Suppressor macrophage (primary cell): ENCODE measurements around the gene HSPA6.
"Not testable (repeated sequence)": the region's sequence is repeated elsewhere in the genome, so short reads cannot be mapped to it uniquely, and the experiment has no call there.

Experiments used
- DNase-seq, 4 experiments: peaks; one replicate each; pipeline ENCODE4 v3.0.0-alpha.2; 2020 to 2022

The HSPA6 gene

DNA sequence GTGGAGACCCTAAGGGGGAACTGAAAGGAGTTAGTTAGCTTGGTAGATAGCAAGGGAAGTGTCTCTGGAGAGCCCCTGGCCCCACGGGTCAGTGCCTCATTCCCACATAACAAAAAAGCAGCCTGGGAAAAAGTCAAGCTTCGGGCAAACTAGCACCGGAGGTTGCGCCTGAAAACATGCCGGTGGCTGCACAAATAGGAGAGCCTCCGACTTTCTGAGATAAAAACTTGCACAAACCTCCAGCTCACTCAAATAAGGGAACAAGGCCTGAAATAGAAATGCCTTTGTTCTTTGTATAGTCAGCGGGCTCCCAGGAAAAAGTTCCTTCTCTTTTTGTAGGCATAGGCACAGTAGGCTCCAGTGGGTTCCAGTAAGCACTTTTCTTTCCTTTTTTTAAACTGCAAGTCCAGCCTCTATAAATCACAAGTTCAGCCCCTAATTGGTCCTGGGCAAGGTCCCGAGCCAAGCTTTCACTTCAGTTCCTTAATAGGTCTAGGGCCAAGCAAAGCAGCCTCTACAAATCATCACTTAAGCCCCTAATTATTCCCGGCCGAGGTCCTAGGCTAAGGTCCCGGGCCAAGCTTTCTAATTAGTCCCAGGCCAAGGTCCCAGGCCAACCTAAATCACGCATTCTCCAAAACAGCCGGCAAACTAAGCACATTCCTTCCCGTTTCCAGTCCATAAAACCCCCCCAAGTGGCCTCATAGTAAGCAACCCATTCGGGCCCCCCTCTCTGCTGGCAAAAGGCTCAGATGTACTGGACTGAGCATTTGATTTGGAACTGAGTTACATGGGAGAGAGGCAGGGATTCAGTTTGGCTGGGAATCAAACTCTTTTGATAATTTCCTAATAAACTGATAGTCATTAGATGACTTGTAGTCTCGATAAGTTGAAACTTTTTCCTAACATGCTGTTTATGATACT, 8.6 kb downstream of the HSPA6 start:
- peak; percentile 65 to 92 (median 85) for DNase-seq

DNA sequence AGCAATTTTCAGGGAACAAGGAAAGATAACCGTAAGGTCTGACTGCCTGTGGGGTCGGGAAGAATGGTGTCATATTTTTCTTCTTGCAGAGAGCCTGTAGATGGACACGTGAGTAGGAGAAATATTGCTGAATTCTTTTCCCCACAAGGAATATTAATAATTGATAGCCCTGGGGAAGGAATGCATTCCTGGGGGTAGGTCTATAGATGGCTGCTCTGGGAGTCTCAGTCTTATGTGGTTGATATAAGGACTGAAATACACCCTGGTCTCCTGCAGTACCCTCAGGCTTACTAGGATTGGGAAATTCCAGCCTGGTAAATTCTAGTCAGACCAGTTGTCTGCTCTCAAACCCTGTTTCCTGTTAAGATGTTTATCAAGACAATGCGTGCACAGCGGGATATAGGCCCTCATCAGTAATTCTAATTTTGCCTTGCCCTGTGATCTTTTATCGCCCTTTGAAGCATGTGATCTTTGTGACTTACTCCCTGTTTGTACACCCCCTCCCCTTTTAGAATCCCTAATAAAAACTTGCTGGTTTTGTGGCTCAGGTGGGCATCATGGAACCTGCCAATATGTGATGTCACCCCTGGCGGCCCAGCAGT, 12.8 kb downstream of the HSPA6 start:
- not testable (repeated sequence) for DNase-seq

- DNase-seq, result not testable (repeated sequence)
Measured at GRCh38 chr1:161538925-161539479, 14.7 kb downstream of the HSPA6 start.

DNA sequence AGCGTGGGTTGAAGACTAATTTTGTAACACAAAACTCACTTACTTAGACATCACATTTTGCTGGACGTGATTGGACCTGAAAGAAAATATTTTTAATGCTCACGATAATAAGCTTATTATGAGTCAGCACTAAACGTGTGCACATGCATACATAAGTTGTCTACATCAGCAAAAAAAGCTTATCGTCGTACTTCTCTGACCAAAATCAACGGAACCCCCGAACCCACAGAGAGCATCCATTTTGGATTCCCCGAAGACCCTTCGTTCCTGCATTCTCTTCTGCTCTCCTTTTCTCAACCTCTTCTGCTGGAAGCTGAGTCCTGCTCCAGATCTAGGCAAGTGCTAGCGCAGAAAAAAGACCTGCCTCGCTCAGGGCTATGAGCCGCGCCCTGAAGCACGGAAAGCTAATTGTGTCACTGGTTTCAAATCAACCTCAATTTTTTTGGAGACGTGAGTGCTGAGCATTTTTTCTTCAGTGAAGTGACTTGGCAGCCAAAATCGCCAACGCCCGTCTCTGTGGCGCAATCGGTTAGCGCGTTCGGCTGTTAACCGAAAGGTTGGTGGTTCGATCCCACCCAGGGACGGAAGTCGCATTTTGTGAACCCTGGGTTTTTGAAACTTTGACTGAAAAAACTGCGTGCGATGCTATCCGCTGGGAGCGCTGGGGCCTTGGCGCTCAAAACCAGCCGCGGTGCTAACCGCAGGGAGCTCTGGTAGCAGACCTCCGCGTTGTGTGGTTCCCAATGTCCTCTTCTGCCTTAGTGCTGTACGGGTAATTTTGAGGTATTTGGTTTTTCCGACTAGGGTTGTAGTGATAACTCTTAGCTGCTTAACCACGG, 15.6 kb downstream of the HSPA6 start:
- DNase-seq, result peak; percentile 79 to 95 (median 87)

DNA sequence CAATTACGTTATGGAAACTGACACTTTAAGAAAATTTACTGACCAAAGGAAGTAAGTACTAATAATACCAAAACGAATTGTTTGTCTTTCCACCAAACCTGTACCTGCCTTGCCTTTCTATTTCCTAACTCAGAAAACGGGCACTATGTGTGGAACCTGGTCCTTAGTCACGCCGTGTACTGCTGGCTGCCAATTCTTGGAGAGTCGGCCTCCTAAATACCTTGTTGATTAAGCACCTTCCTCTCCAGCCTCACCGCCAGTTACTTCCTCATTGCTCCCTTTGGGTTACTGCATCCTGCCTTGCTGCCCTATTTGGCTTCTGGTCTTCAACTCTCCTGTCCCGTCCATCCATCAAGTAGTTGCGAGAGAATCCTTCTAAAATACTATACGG, 16.2 kb downstream of the HSPA6 start:
- DNase-seq, result peak in 2 of 4 experiments; percentile 29 to 38

GRCh38 chr1:161542091-161542559, 17.8 kb downstream of the HSPA6 start:
- not testable (repeated sequence) for DNase-seq

GRCh38 chr1:161543125-161543524, 18.8 kb downstream of the HSPA6 start:
- DNase-seq, result peak in 2 of 4 experiments; percentile 39 to 46

- DNase-seq, result not testable (repeated sequence)
Measured at GRCh38 chr1:161545005-161545731, 20.8 kb downstream of the HSPA6 start.

- DNase-seq, result not testable (repeated sequence)
Measured at GRCh38 chr1:161547995-161548741, 23.8 kb downstream of the HSPA6 start.

GRCh38 chr1:161548749-161549406, 24.5 kb downstream of the HSPA6 start:
- DNase-seq, result peak in 3 of 4 experiments; percentile 25 to 64 (median 53)

DNA sequence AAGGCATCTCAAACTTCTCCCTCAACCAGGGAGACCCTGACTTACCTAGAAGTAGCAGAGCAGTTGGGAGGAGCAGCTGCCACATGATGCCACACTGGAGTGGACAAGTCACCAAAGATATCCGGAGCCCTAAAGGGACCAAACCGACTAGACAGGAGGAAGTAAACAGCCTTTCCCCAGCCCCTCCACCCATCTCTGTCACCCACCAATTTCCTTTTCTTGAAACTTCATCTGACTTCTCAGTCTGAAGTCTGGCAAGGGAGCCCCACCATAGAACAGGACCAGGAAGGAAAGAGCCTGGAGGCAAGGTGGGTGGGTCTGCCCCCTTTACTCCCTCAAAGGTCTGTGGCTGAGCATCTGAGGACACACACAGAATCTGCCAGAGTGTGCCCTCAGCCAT, 25.3 kb downstream of the HSPA6 start, which contains the start of gene FCGR3A:
Gene FCGR3A (minus strand): TSS at position 167 of the 400 bp plus-strand sequence. CDS start 82 bp downstream, at position 85.
- peak; percentile 44 to 73 (median 56) for DNase-seq

DNA sequence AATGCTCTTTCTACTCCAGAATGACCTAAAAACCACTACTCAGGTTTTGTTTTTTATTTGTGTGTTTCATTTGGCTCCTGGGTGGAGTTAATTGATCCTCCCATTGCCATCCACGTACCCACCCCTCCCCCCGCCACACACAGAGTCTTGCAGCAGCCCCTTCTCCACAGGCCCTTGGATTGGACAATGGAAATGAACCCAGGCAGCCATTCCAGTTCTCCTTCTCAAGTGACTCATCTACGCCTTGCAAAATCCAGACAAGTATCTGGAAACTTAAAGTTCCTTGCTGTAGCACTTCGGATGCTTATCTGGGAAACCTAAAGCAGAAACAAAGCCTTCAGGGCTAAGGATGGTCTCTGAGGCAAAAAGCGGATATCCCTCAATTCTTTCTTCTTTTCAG, 26.6 kb downstream of the HSPA6 start:
- peak in 1 of 4 experiments; percentile 16 for DNase-seq

DNA sequence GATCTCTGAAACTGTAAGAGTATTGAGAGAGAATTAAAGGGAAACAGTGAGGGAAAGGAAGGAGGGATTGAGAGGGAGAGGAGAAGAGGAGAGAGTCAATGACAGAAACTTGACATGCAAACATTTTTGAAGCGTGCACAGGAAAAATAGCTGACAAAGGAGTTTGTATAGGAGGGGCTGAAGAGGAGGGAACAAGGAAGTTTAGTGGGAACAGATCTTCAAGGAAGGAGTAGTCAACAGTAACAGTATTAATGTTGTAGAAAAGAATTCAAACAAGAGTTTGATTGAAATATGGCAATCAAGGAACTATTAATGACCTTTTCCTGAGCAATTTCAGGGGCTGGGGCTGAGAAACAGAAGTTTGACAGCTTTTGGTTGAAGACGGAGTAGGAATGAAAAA, 29.3 kb downstream of the HSPA6 start:
- DNase-seq, result not testable (repeated sequence)

DNA sequence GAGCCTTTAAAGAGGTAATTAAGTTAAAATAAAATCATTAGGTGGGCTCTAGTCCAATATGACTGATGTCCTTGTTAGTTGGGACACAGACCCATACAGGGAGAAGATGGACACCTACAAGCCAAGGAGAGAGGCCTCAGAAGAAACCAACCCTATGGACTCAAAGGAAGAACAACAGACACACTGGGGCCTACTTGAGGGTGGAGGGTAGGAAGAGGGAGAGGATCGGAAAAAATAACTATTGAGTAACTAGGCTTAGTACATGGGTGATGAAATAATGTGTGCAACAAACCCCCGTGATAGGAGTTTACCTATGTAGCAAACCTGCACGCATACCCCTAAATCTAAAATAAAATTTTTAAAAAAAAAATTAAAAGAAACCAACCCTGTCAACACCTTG, 30.0 kb downstream of the HSPA6 start:
- peak in 1 of 4 experiments; percentile 23 for DNase-seq

- peak in 1 of 4 experiments; percentile 5 for DNase-seq
Measured at GRCh38 chr1:161554815-161555417, 30.6 kb downstream of the HSPA6 start.

DNA sequence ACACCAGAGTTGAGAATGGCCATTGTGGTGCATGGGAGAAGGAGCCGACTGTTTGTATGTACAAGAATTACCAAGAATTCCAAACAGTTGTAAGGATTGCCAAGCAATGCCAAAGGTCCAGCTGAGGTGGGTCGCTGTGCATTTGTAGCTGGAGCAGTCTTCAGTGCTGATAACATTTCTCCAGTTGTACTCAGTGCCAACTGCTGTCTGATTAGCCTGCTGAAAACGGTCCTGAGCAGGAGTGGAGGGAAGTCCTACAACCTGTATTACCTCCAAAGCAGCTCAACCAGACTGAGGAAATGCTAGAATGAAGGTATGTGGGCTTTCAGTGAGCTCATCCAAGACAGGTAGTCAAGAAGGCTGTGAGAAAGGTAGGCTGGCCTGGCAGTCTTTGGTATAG, 31.8 kb downstream of the HSPA6 start:
- DNase-seq, result not testable (repeated sequence)

DNA sequence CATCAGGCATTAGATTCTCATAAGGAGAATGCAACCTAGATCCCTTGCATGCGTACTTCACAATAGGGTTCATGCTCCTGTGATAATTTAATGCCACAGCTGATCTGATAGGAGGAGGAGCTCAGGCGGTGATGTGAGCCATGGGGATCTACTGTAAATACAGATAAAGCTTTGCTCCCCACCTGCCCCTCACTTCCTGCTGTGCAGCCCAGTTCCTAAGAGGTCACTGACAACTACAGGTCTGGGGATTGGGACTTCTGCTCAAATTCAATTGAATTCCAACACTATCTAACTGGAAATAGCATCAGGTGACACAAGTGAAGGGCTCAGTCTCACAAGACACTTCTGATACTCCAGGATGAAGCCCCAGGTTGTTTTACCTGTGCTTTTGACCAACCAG, 32.6 kb downstream of the HSPA6 start:
- not testable (repeated sequence) for DNase-seq

DNA sequence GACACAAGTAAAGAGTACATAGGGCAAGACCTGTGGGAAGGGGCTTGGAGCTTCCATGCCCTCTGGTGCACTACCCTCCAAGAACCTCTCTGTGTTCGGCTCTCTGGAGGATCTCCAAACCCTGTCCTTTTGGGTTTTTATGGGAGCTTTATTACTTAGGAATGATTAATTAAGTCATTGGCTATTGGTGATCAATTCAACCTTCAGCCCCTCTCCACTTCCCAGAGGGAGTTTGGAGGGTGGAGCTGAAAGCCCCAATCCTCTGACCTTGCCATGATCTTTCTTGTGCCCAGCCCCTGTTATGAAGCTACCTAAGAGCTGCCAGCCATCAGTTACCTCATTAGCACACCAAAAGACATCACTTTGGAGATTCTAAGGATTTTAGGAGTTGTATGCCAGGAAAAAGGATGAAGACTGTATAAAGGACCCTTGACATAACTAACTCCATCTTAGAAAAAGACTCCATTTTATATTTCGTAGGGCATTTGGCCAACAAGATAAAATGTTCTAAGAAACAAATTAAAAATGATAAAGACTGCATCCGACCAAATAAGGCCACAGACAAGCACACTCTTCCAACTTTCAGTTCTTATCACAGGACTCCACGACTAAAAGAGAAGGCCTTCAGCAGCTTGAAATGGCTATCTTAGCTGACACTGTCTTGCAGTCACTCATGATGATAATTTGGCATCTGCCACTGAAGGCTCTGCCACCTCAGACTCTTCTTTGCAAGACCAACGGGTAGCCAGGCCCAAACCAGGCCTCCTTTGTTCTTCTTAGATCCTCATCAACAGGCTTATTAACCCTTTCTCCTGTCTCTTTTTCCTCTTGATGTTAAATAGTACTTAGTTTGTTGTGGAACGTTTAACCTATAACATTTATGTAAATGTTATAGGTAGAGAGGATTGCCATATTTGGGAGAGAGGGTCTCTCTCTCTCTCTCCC, 33.4 kb downstream of the HSPA6 start:
- not testable (repeated sequence) for DNase-seq
